ENCODE measurements around the gene CIZ1.

CIZ1 gene

GRCh38 chr9:128224877-128225276 lies 33.5 kb upstream of the CIZ1 start:
- no peaks in the 10 kb centered on the region for H3K79me2 ChIP-seq (ENCODE audit: control insufficient read depth, low read length)
- H3K4me3 ChIP-seq (ENCODE audit: low read length) = no peak overlapping the region

GRCh38 chr9:128222880-128223670 lies 31.7 kb upstream of the CIZ1 start:
- no peaks in the 10 kb centered on the region for H3K79me2 ChIP-seq (ENCODE audit: control insufficient read depth, low read length)
- H3K4me1 ChIP-seq (ENCODE audit: control insufficient read depth, low read length) = peaks cover 9% of the 10 kb centered on the region
- H3F3A ChIP-seq (ENCODE audit: control insufficient read depth, insufficient read depth) = no peaks in the 10 kb centered on the region
- no peaks in the 10 kb centered on the region for H3K9me3 ChIP-seq (ENCODE audit: control insufficient read depth, insufficient read depth, low read length)
- H3K4me2 ChIP-seq (ENCODE audit: low read length) = no peak overlapping the region
- H3K36me3 ChIP-seq (ENCODE audit: control insufficient read depth, low read length) = no peaks in the 10 kb centered on the region
- no peak overlapping the region for H3K4me3 ChIP-seq (ENCODE audit: low read length)
- H3K27me3 ChIP-seq (ENCODE audit: control insufficient read depth, low read length) = peaks cover 6% of the 10 kb centered on the region
- TF ChIP-seq CTCF (IDR thresholded peaks at IDR 0.05; ENCODE audit: low read depth, low read length, poor library complexity, severe bottlenecking) = no peak
- TF ChIP-seq EZH2phosphoT487 (IDR thresholded peaks at IDR 0.05; ENCODE audit: borderline replicate concordance, low read length) = no peak
- H3K27ac ChIP-seq (ENCODE audit: low read depth, low read length) = no peak overlapping the region
- H4K20me1 ChIP-seq (ENCODE audit: control insufficient read depth, insufficient read depth, low read depth, low read length) = no peaks in the 10 kb centered on the region
- no peaks in the 10 kb centered on the region for H3K9me2 ChIP-seq (replicated peaks; ENCODE audit: control insufficient read depth, low read length)

More at GRCh38 chr9:128224877-128225276, 33.5 kb upstream of the CIZ1 start:
- Histone ChIP-seq H3K4me2 (ENCODE audit: low read length) (no peak overlapping the region), H3K4me1 (ENCODE audit: control insufficient read depth, low read length) (no peaks in the 10 kb centered on the region), H3K27ac (ENCODE audit: low read depth, low read length) (no peak overlapping the region), H3K27me3 (ENCODE audit: control insufficient read depth, low read length) (peaks cover 6% of the 10 kb centered on the region), H3K9me3 (ENCODE audit: control insufficient read depth, insufficient read depth, low read length) (no peaks in the 10 kb centered on the region), H3K36me3 (ENCODE audit: control insufficient read depth, low read length) (no peaks in the 10 kb centered on the region), H4K20me1 (ENCODE audit: control insufficient read depth, insufficient read depth, low read depth, low read length) (no peaks in the 10 kb centered on the region), H3K9me2 (replicated peaks; ENCODE audit: control insufficient read depth, low read length) (no peaks in the 10 kb centered on the region), H3F3A (ENCODE audit: control insufficient read depth, insufficient read depth) (no peaks in the 10 kb centered on the region)
- TF ChIP-seq CTCF (IDR thresholded peaks at IDR 0.05; ENCODE audit: low read depth, low read length, poor library complexity, severe bottlenecking) = no peak
- TF ChIP-seq EZH2phosphoT487 (IDR thresholded peaks at IDR 0.05; ENCODE audit: borderline replicate concordance, low read length) = no peak

- Histone ChIP-seq H3K4me3 (ENCODE audit: low read length) (no peak overlapping the region), H3K9me3 (ENCODE audit: control insufficient read depth, insufficient read depth, low read length) (no peaks in the 10 kb centered on the region), H3K4me1 (ENCODE audit: control insufficient read depth, low read length) (peaks cover 10% of the 10 kb centered on the region), H3K36me3 (ENCODE audit: control insufficient read depth, low read length) (no peaks in the 10 kb centered on the region), H3K27ac (ENCODE audit: low read depth, low read length) (no peak overlapping the region), H3K27me3 (ENCODE audit: control insufficient read depth, low read length) (peaks cover 13% of the 10 kb centered on the region), H3K9me2 (replicated peaks; ENCODE audit: control insufficient read depth, low read length) (no peaks in the 10 kb centered on the region), H3K79me2 (ENCODE audit: control insufficient read depth, low read length) (no peaks in the 10 kb centered on the region), H4K20me1 (ENCODE audit: control insufficient read depth, insufficient read depth, low read depth, low read length) (no peaks in the 10 kb centered on the region), H3F3A (ENCODE audit: control insufficient read depth, insufficient read depth) (no peaks in the 10 kb centered on the region), H3K4me2 (ENCODE audit: low read length) (no peak overlapping the region)
- TF ChIP-seq EZH2phosphoT487 (IDR thresholded peaks at IDR 0.05; ENCODE audit: borderline replicate concordance, low read length) (no peak), CTCF (IDR thresholded peaks at IDR 0.05; ENCODE audit: low read depth, low read length, poor library complexity, severe bottlenecking) (no peak)
These were observed 30.7 kb upstream of the CIZ1 start for GRCh38 chr9:128222026-128222425.

All from DOHH2 (cell line).